HEK293 (cell line): ENCODE measurements around the gene CTSO.

ENCODE experiments used
- CTCF ChIA-PET: fragments of 350-600 bp; formaldehyde crosslinking; extraction: SDS; loops from one replicate; lab custom pipeline; 2021; ENCODE audit warnings: antibody characterized with exemption; lab: Yijun Ruan, JAX
- POLR2A ChIA-PET: fragments of 300-600 bp; formaldehyde crosslinking; extraction: SDS; loops from one replicate; lab custom pipeline; 2020; ENCODE audit warnings: antibody characterized with exemption, inconsistent platforms; lab: Yijun Ruan, JAX
- H3K27ac ChIP-seq: fragments of 200-500 bp; sonication (Bioruptor generic); 2 replicates; pipeline ENCODE4 v1.5.1; 2014; ENCODE audit warnings: low read depth, low read length, control low read depth, inconsistent platforms; ENCODE audit errors: extremely low read depth
- H3K36me3 ChIP-seq, 2 experiments: fragments of 200-500 bp in 1 of 2; sonication (Bioruptor generic) in 1 of 2; 1 replicate in 1 of 2; 2 replicates in 1 of 2; pipeline ENCODE4 v1.5.1; 2014 to 2017; ENCODE audit warnings: inconsistent platforms in 2 of 2, low read length in 2 of 2; ENCODE audit not compliant: control insufficient read depth in 2 of 2, insufficient read depth in 1 of 2
- H3K4me1 ChIP-seq: fragments of 200-500 bp; sonication (Bioruptor generic); 2 replicates; pipeline ENCODE4 v1.5.1; 2014; ENCODE audit warnings: mild to moderate bottlenecking, low read length, inconsistent platforms; ENCODE audit not compliant: control insufficient read depth, insufficient read depth
- H3K4me3 ChIP-seq: 2 replicates; pipeline ENCODE4 v1.5.1; 2011; ENCODE audit warnings: low read depth, mild to moderate bottlenecking, control low read depth, low read length, moderate library complexity
- H3K9me3 ChIP-seq: fragments of 200-500 bp; sonication (Bioruptor generic); 2 replicates; pipeline ENCODE4 v1.5.1; 2014; ENCODE audit warnings: low read depth, low read length, inconsistent platforms; ENCODE audit not compliant: control insufficient read depth, insufficient read depth
- GLI4 ChIP-seq: fragments of 450-650 bp; formaldehyde crosslinking; IDR thresholded peaks from 2 replicates; pipeline ENCODE4 v1.5.1; 2016; ENCODE audit warnings: missing biosample characterization, missing genetic modification characterization
- KLF7 ChIP-seq: fragments of 450-650 bp; formaldehyde crosslinking; IDR thresholded peaks from 2 replicates; pipeline ENCODE4 v1.5.1; 2016; ENCODE audit warnings: missing biosample characterization, missing genetic modification characterization, borderline replicate concordance
- SETDB1 ChIP-seq: IDR thresholded peaks from one replicate; pipeline ENCODE4 v1.6.1; 2017; ENCODE audit warnings: mild to moderate bottlenecking, low read length, moderate library complexity, mixed read lengths; ENCODE audit not compliant: insufficient read length
- TRIM28 ChIP-seq: IDR thresholded peaks from 2 replicates; pipeline ENCODE4 v1.6.1; 2011; ENCODE audit warnings: low read length, control low read depth, borderline replicate concordance
- ZNF558 ChIP-seq: fragments of 450-650 bp; formaldehyde crosslinking; IDR thresholded peaks from 2 replicates; pipeline ENCODE4 v1.5.1; 2016; ENCODE audit warnings: missing biosample characterization, missing genetic modification characterization
- ZNF600 ChIP-seq: fragments of 450-650 bp; formaldehyde crosslinking; IDR thresholded peaks from 2 replicates; pipeline ENCODE4 v1.5.1; 2016; ENCODE audit warnings: missing biosample characterization, missing genetic modification characterization
- TF ChIP-seq, protein P1 (sequence below): fragments of 450-650 bp; formaldehyde crosslinking; IDR thresholded peaks from 2 replicates; pipeline ENCODE4 v1.5.1; 2016; ENCODE audit warnings: missing biosample characterization, missing genetic modification characterization, low read depth
- TF ChIP-seq, protein P2 (sequence below): fragments of 450-650 bp; formaldehyde crosslinking; IDR thresholded peaks from 2 replicates; pipeline ENCODE4 v1.5.1; 2016; ENCODE audit warnings: missing biosample characterization, missing genetic modification characterization
- TF ChIP-seq, protein P3 (sequence below): fragments of 450-650 bp; formaldehyde crosslinking; IDR thresholded peaks from 2 replicates; pipeline ENCODE4 v1.5.1; 2016; ENCODE audit warnings: missing biosample characterization, missing genetic modification characterization, borderline replicate concordance
- TF ChIP-seq, protein P4 (sequence below): fragments of 450-650 bp; formaldehyde crosslinking; IDR thresholded peaks from 2 replicates; pipeline ENCODE4 v1.5.1; 2016; ENCODE audit warnings: missing biosample characterization, missing genetic modification characterization, borderline replicate concordance
- TF ChIP-seq, protein P5 (sequence below): fragments of 450-650 bp; formaldehyde crosslinking; IDR thresholded peaks from 2 replicates; pipeline ENCODE4 v1.5.1; 2017; ENCODE audit warnings: missing biosample characterization, mild to moderate bottlenecking, missing genetic modification characterization, moderate library complexity

CTSO gene

DNA sequence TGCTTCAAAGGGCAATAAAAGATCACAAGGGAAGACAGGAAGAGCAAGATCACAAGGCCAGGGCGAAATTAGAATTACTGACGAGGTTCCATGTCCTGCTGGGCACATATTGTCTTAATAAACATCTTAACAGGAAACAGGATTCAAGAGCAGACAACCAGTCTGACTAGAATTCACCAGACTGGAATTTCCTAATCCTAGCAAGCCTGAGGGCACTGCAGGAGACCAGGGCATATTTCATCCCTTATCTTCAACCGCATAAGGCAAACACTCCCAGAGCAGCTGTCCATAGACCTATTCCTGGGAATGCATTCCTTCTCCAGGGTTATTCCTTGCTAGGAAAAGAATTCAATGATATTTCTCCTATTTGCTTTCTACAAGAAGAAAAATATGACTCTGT is 62.6 kb downstream of the CTSO start:
- H3K36me3 ChIP-seq, result no peaks in the 10 kb centered on the region
- no peak overlapping the region for H3K4me3 ChIP-seq
- CTCF ChIA-PET, result no interaction called here
- H3K4me1 ChIP-seq, result peaks cover 6% of the 10 kb centered on the region; the same call in 1 of the 2 replicates
- H3K27ac ChIP-seq, result peak overlapping the region; percentile 41; the same call in 1 of the 2 replicates
- TF ChIP-seq ZNF600 (tag by site-specific recombination) (no peak), SETDB1 (peak; percentile 87), TRIM28 (peak; percentile 68; the same call in 1 of the 2 replicates)
- no peaks in the 10 kb centered on the region for H3K9me3 ChIP-seq
- POLR2A ChIA-PET, result no interaction called here

DNA sequence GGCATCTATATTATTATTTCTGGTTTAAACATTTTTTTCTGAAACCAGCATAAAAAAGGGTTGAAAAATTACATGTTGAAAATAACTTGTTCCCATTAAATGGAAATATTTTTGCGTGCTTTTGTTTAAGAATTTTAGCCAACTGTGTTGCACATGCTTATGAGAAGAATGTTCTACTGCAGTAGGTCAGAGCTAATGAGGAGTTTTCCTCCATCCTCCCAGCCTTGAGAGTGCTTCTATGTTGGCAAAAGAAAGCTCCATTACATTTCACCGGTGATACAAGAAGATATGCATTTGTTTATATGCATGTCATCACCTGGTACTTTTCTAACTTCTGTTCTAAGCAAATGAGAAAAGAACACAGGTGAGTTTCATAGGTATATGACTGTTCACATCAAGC is 63.7 kb downstream of the CTSO start:
- ChIA-PET POLR2A (no interaction called here), CTCF (no interaction called here)
- H3K27ac ChIP-seq, result peak overlapping the region; percentile 41; the same call in 1 of the 2 replicates
- TF ChIP-seq KLF7 (tag by site-specific recombination) (no peak), GLI4 (tag by site-specific recombination) (no peak), ZNF558 (tag by site-specific recombination) (no peak)
- TF ChIP-seq, protein P1, sequence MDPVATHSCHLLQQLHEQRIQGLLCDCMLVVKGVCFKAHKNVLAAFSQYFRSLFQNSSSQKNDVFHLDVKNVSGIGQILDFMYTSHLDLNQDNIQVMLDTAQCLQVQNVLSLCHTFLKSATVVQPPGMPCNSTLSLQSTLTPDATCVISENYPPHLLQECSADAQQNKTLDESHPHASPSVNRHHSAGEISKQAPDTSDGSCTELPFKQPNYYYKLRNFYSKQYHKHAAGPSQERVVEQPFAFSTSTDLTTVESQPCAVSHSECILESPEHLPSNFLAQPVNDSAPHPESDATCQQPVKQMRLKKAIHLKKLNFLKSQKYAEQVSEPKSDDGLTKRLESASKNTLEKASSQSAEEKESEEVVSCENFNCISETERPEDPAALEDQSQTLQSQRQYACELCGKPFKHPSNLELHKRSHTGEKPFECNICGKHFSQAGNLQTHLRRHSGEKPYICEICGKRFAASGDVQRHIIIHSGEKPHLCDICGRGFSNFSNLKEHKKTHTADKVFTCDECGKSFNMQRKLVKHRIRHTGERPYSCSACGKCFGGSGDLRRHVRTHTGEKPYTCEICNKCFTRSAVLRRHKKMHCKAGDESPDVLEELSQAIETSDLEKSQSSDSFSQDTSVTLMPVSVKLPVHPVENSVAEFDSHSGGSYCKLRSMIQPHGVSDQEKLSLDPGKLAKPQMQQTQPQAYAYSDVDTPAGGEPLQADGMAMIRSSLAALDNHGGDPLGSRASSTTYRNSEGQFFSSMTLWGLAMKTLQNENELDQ (tag by site-specific recombination), result no peak
- TF ChIP-seq, protein P2, sequence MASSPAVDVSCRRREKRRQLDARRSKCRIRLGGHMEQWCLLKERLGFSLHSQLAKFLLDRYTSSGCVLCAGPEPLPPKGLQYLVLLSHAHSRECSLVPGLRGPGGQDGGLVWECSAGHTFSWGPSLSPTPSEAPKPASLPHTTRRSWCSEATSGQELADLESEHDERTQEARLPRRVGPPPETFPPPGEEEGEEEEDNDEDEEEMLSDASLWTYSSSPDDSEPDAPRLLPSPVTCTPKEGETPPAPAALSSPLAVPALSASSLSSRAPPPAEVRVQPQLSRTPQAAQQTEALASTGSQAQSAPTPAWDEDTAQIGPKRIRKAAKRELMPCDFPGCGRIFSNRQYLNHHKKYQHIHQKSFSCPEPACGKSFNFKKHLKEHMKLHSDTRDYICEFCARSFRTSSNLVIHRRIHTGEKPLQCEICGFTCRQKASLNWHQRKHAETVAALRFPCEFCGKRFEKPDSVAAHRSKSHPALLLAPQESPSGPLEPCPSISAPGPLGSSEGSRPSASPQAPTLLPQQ (tag by site-specific recombination), result no peak
- TF ChIP-seq, protein P3, sequence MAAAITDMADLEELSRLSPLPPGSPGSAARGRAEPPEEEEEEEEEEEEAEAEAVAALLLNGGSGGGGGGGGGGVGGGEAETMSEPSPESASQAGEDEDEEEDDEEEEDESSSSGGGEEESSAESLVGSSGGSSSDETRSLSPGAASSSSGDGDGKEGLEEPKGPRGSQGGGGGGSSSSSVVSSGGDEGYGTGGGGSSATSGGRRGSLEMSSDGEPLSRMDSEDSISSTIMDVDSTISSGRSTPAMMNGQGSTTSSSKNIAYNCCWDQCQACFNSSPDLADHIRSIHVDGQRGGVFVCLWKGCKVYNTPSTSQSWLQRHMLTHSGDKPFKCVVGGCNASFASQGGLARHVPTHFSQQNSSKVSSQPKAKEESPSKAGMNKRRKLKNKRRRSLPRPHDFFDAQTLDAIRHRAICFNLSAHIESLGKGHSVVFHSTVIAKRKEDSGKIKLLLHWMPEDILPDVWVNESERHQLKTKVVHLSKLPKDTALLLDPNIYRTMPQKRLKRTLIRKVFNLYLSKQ (tag by site-specific recombination), result no peak
- TF ChIP-seq, protein P4, sequence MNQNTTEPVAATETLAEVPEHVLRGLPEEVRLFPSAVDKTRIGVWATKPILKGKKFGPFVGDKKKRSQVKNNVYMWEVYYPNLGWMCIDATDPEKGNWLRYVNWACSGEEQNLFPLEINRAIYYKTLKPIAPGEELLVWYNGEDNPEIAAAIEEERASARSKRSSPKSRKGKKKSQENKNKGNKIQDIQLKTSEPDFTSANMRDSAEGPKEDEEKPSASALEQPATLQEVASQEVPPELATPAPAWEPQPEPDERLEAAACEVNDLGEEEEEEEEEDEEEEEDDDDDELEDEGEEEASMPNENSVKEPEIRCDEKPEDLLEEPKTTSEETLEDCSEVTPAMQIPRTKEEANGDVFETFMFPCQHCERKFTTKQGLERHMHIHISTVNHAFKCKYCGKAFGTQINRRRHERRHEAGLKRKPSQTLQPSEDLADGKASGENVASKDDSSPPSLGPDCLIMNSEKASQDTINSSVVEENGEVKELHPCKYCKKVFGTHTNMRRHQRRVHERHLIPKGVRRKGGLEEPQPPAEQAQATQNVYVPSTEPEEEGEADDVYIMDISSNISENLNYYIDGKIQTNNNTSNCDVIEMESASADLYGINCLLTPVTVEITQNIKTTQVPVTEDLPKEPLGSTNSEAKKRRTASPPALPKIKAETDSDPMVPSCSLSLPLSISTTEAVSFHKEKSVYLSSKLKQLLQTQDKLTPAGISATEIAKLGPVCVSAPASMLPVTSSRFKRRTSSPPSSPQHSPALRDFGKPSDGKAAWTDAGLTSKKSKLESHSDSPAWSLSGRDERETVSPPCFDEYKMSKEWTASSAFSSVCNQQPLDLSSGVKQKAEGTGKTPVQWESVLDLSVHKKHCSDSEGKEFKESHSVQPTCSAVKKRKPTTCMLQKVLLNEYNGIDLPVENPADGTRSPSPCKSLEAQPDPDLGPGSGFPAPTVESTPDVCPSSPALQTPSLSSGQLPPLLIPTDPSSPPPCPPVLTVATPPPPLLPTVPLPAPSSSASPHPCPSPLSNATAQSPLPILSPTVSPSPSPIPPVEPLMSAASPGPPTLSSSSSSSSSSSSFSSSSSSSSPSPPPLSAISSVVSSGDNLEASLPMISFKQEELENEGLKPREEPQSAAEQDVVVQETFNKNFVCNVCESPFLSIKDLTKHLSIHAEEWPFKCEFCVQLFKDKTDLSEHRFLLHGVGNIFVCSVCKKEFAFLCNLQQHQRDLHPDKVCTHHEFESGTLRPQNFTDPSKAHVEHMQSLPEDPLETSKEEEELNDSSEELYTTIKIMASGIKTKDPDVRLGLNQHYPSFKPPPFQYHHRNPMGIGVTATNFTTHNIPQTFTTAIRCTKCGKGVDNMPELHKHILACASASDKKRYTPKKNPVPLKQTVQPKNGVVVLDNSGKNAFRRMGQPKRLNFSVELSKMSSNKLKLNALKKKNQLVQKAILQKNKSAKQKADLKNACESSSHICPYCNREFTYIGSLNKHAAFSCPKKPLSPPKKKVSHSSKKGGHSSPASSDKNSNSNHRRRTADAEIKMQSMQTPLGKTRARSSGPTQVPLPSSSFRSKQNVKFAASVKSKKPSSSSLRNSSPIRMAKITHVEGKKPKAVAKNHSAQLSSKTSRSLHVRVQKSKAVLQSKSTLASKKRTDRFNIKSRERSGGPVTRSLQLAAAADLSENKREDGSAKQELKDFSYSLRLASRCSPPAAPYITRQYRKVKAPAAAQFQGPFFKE (tag by site-specific recombination), result no peak
- TF ChIP-seq, protein P5, sequence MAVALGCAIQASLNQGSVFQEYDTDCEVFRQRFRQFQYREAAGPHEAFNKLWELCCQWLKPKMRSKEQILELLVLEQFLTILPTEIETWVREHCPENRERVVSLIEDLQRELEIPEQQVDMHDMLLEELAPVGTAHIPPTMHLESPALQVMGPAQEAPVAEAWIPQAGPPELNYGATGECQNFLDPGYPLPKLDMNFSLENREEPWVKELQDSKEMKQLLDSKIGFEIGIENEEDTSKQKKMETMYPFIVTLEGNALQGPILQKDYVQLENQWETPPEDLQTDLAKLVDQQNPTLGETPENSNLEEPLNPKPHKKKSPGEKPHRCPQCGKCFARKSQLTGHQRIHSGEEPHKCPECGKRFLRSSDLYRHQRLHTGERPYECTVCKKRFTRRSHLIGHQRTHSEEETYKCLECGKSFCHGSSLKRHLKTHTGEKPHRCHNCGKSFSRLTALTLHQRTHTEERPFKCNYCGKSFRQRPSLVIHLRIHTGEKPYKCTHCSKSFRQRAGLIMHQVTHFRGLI, result no peak
- H3K9me3 ChIP-seq, result no peaks in the 10 kb centered on the region
- peaks cover 6% of the 10 kb centered on the region; the same call in 1 of the 2 replicates for H3K4me1 ChIP-seq
- H3K4me3 ChIP-seq, result no peak overlapping the region
- no peaks in the 10 kb centered on the region for H3K36me3 ChIP-seq
